Mucosa of rectum (tissue), 2 donors: Measurements from ENCODE around the gene KLHL33.

Experiments used
- H3K27ac ChIP-seq, 2 donors: one replicate each; pipeline ENCODE4 v1.7.0; 2013; ENCODE audit warnings: inconsistent platforms in 2 of 2, low read depth in 2 of 2, low read length in 2 of 2
- H3K27me3 ChIP-seq, 2 donors: one replicate each; pipeline ENCODE4 v1.7.0; 2013; ENCODE audit warnings: low read length in 2 of 2; ENCODE audit not compliant: control insufficient read depth in 2 of 2, insufficient read depth in 2 of 2
- H3K36me3 ChIP-seq, 2 donors: one replicate each; pipeline ENCODE4 v1.7.0; 2013; ENCODE audit warnings: low read length in 2 of 2; ENCODE audit not compliant: control insufficient read depth in 2 of 2, insufficient read depth in 2 of 2
- H3K4me1 ChIP-seq, 2 donors: one replicate each; pipeline ENCODE4 v1.7.0; 2013; ENCODE audit warnings: low read length in 2 of 2, mild to moderate bottlenecking in 1 of 2; ENCODE audit not compliant: control insufficient read depth in 2 of 2, insufficient read depth in 2 of 2
- H3K4me3 ChIP-seq, 2 donors: one replicate each; pipeline ENCODE4 v1.7.0; 2013; ENCODE audit warnings: low read length in 2 of 2
- H3K9ac ChIP-seq, 2 donors: one replicate each; pipeline ENCODE4 v1.7.0; 2013; ENCODE audit warnings: low read length in 2 of 2, low read depth in 1 of 2, mild to moderate bottlenecking in 1 of 2
- H3K9me3 ChIP-seq, 2 donors: one replicate each; pipeline ENCODE4 v1.7.0; 2013; ENCODE audit warnings: low read length in 2 of 2; ENCODE audit not compliant: control insufficient read depth in 2 of 2
- donor health status: healthy.
- donor health status: Normal muscosa, but diverticular disease.

Gene KLHL33

GRCh38 chr14:20388159-20388558 lies 47.8 kb downstream of the KLHL33 start:
- H3K27ac ChIP-seq = no peak overlapping the region
- no peaks in the 10 kb centered on the region for H3K9me3 ChIP-seq
- no peaks in the 10 kb centered on the region for H3K27me3 ChIP-seq
- H3K36me3 ChIP-seq = peaks cover 79 to 88% of the 10 kb centered on the region in 2 donors
- no peak overlapping the region for H3K4me3 ChIP-seq
- no peak overlapping the region for H3K9ac ChIP-seq
- no peaks in the 10 kb centered on the region for H3K4me1 ChIP-seq

DNA sequence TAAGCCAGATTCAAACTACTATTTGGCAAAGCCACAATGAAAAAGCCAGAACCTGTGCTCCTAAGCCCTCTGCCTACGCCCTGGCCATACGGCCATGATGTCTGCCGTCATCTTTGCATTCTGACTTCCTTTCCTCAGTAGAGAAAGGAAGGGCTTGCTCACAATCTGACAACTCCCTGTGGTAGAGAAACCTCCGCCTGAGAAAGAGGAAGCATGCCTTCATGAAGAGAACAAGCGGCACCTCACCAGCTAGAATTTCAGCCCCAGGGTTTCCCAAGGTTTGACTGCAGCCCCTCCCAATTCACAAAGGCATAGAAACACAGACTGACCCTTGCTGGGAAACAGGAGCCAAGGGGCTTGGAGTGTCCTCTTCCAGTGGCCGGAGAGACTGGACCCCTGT lies 48.4 kb downstream of the KLHL33 start:
- no peak overlapping the region for H3K27ac ChIP-seq
- peaks cover 84 to 91% of the 10 kb centered on the region in 2 donors for H3K36me3 ChIP-seq
- H3K9ac ChIP-seq = no peak overlapping the region
- no peaks in the 10 kb centered on the region for H3K27me3 ChIP-seq
- H3K4me1 ChIP-seq = no peaks in the 10 kb centered on the region
- no peak overlapping the region for H3K4me3 ChIP-seq
- H3K9me3 ChIP-seq = no peaks in the 10 kb centered on the region

- Histone ChIP-seq H3K9me3 (no peaks in the 10 kb centered on the region), H3K4me3 (no peak overlapping the region), H3K36me3 (peaks cover 84 to 92% of the 10 kb centered on the region in 2 donors), H3K27ac (no peak overlapping the region), H3K27me3 (no peaks in the 10 kb centered on the region), H3K9ac (no peak overlapping the region), H3K4me1 (no peaks in the 10 kb centered on the region)
Observed at GRCh38 chr14:20386276-20386855, 49.6 kb downstream of the KLHL33 start.

DNA sequence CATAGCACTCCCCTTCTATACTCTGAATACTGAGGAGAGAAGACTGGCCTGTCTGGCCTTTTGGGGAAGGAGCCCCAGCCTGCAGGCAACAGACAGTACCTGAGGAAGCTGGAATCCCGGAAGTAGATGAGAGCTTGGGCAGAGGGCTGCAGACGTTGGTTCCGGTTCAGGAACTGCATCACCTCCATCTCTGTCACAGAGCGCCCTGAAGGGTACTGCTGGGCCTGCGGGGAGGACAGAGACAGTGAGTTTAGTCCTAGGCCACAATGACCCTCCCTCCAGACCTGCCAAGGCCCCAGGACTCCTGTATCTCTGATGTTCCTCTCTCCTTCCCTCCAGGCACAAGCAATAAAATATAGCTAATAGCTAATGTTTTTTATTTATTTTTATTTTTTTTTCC lies 51.1 kb downstream of the KLHL33 start:
- Histone ChIP-seq H3K4me3 (no peak overlapping the region), H3K27ac (no peak overlapping the region), H3K4me1 (no peaks in the 10 kb centered on the region), H3K9ac (no peak overlapping the region), H3K9me3 (no peaks in the 10 kb centered on the region), H3K36me3 (peaks cover 87 to 92% of the 10 kb centered on the region in 2 donors), H3K27me3 (no peaks in the 10 kb centered on the region)

DNA sequence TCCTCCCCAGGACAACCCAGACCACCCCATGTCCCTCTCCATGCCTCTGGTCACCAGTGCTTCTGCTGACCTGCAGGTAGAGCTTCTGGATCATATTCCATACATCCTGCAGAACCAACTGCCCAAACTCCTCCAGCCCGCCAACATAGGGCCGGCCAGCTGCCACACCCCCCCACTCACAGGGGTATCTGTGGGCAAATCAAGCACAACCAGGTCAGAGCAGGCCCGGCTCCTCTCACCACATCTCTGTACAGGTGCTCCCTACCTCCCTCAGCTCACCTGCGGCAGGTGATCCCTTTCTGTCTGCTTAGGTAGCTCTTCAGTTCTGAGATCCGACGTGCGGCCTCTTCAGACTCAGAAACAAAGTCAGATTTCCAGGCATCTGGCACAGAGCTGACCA lies 51.6 kb downstream of the KLHL33 start:
- no peaks in the 10 kb centered on the region for H3K27me3 ChIP-seq
- peaks cover 87 to 92% of the 10 kb centered on the region in 2 donors for H3K36me3 ChIP-seq
- H3K9ac ChIP-seq = no peak overlapping the region
- no peak overlapping the region for H3K4me3 ChIP-seq
- no peak overlapping the region for H3K27ac ChIP-seq
- H3K4me1 ChIP-seq = no peaks in the 10 kb centered on the region
- no peaks in the 10 kb centered on the region for H3K9me3 ChIP-seq

- no peak overlapping the region for H3K9ac ChIP-seq
- H3K27ac ChIP-seq = no peak overlapping the region
- H3K36me3 ChIP-seq = peaks cover 90 to 94% of the 10 kb centered on the region in 2 donors
- no peak overlapping the region for H3K4me3 ChIP-seq
- no peaks in the 10 kb centered on the region for H3K9me3 ChIP-seq
- H3K4me1 ChIP-seq = no peaks in the 10 kb centered on the region
- H3K27me3 ChIP-seq = no peaks in the 10 kb centered on the region
Observed at GRCh38 chr14:20383636-20384035, 52.3 kb downstream of the KLHL33 start.

GRCh38 chr14:20383032-20383431 lies 52.9 kb downstream of the KLHL33 start:
- peaks cover 90 to 94% of the 10 kb centered on the region in 2 donors for H3K36me3 ChIP-seq
- no peak overlapping the region for H3K27ac ChIP-seq
- H3K9me3 ChIP-seq = no peaks in the 10 kb centered on the region
- no peak overlapping the region for H3K9ac ChIP-seq
- H3K27me3 ChIP-seq = no peaks in the 10 kb centered on the region
- H3K4me3 ChIP-seq = no peak overlapping the region
- no peaks in the 10 kb centered on the region for H3K4me1 ChIP-seq

DNA sequence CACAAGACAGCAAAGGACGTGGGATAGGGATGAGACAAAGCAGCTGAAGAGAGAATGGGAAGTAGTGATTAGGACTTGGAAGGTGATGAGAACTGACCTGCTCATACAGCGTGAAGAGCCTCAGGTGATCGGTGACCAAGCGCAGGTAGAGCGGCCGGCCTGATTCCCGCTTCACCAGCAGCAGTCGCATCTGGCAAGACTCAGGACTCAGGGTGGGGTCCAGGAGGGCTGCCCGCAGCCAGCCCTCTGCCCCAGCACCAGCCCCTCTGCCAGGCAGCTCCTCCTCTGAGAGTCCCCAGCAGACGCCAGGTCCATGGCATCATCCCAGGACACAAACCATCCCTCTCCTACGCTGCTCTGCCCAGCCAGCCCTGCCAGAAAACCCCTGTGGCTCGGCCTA lies 53.4 kb downstream of the KLHL33 start:
- Histone ChIP-seq H3K27me3 (no peaks in the 10 kb centered on the region), H3K36me3 (peaks cover 90 to 94% of the 10 kb centered on the region in 2 donors), H3K9me3 (no peaks in the 10 kb centered on the region), H3K27ac (no peak overlapping the region), H3K4me3 (no peak overlapping the region), H3K9ac (no peak overlapping the region), H3K4me1 (peaks cover 0 to 1% of the 10 kb centered on the region in 2 donors)

DNA sequence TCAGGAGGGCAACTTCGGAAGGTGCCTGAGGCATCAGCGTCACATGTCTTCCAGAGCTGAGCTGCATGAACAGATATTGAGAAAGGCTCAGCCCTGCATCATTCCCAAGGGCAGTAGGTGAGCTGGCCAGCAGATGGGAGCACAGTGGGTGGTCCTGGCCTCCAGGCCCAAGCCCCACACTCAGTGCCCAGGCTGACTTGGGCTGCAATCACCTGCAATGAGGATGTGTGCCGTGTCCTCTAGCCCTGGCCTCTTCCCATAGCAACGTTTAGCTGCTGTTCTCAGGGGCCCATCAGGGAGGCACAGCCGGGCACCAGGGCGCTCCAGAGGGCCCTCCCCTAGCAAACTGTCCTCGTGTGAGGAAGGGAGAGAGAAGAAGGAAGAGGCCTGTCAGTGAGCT lies 54.6 kb downstream of the KLHL33 start:
- Histone ChIP-seq H3K27ac (no peak overlapping the region), H3K4me3 (no peak overlapping the region), H3K36me3 (peaks cover 91 to 94% of the 10 kb centered on the region in 2 donors), H3K9ac (no peak overlapping the region), H3K4me1 (peaks cover 7 to 10% of the 10 kb centered on the region in 2 donors), H3K9me3 (no peaks in the 10 kb centered on the region), H3K27me3 (no peaks in the 10 kb centered on the region)

DNA sequence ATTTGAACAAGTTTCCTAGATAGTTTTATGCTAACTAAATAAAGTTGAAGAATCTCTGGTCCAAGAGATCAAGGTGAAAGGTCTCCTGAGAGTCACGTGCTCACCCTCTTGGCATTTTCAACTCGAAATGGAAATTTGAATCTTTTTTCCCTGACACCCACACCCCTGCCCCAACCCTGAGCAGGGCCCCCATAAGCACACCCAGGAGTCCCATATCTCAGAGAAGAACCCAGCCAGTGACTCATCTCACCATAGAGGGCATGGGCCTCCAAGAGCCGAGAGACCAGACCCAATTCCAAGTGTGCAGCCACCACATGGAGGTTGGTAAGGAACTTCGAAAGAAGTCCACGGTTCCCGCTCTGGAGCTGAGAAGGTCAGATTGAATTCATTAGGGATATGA lies 55.3 kb downstream of the KLHL33 start:
- Histone ChIP-seq H3K9me3 (no peaks in the 10 kb centered on the region), H3K27me3 (no peaks in the 10 kb centered on the region), H3K9ac (no peak overlapping the region), H3K27ac (no peak overlapping the region), H3K4me3 (no peak overlapping the region), H3K36me3 (peaks cover 91 to 94% of the 10 kb centered on the region in 2 donors), H3K4me1 (peaks cover 13 to 16% of the 10 kb centered on the region in 2 donors)

GRCh38 chr14:20379743-20380142 lies 56.2 kb downstream of the KLHL33 start:
- Histone ChIP-seq H3K9me3 (no peaks in the 10 kb centered on the region), H3K9ac (no peak overlapping the region), H3K36me3 (peaks cover 91 to 97% of the 10 kb centered on the region in 2 donors), H3K27ac (no peak overlapping the region), H3K4me3 (no peak overlapping the region), H3K4me1 (peaks cover 13 to 17% of the 10 kb centered on the region in 2 donors), H3K27me3 (no peaks in the 10 kb centered on the region)
